ENCODE data around the gene MCAM. TPM values are rescaled to one million over a fixed set of nuclear protein-coding genes. Genes with fewer than 3 reads are reported as not detected.

Gene MCAM
- total RNA-seq, 1 experiment from 2014 or later: 180 TPM

DNA sequence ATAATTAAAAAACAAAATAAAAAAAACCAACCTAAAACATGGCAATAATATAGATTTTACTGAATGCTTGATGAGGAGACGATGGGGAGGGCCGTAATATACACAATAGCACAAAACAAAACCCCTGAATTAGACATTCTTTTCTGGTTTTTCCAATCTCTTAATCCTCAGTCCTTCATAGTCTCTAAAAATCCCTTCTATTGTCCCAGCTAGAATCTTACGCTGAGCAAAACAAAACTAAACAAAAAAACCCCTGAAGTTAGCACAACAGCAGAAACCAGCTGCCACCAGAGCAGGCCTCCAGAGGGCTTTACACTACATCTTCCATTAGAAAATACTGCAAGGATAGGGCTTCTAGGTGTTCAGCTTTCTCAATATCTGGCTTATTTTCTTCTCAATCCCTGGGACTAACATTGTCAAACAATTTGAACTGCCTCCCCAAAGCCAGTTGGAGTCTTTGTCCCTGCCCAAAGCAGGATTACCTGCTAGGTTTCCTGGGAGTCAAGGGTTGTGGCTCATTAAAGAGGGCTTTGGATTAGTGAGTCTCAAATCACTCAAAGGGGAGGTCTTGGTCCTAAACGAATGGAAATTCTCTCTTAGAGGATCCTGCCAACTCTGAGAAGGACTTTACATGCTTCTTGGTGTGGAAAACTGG is 15.3 kb upstream of the MCAM start:
- no peak for DNase-seq (ENCODE audit: low read depth)

DNA sequence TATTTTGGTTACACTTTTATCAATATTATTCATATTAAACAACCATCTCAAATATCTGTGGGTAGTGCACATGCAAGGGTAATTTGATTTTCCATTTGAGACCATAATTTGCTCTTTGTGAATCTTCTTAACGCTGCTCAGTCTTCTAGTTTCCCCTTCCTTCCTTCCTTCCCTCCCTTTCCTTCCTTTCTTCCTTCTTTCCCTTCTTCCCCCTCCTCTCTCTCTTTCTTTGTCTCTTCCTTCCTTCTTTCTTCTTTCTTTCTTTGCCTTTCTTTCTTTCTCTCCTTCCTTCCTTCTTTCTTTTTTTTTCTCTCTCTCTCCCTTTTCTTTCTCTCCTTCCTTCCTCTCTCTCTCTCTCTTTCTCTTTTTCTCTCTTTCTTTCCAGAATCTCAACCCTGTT is 13.3 kb upstream of the MCAM start:
- DNase-seq (ENCODE audit: low read depth): no peak

DNA sequence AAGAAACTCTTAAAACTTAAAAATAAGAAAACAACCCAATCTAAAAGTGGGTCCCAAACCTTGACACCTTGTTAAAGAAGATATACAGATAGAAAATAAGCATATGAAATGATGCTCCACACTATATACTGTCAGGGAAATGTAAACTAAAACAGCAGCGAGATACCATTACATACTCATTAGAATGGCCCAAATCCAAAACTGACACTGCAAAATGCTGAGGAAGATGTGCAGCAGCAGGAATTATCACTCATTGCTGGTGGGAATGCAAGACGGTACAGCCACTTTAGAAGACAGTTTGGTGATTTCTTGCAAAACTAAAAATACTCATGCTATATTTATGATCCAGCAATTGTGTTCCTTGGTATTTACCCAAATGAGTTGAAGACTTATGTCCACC is 12.4 kb upstream of the MCAM start:
- no peak for DNase-seq (ENCODE audit: low read depth)

DNA sequence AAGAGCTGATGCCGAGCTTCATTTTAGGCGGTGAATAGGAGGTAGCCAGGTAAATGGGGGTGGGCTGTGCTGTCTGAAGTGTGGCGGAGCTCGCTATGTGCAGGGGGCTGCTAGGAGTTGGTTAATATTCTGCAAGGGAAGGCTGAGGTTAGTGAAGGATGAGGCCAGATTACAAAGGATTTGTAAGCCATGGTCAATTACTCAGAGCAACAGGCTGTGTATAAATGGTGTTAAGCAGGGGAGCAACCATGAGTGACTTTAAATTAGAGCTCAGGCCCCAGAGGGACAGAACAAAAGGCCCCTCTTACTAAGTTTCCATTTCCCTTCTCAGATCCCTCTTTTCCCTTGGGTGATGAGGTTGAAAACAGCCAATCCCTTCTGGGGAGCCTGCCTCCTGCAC is 7.3 kb upstream of the MCAM start:
- DNase-seq (ENCODE audit: low read depth): no peak

DNA sequence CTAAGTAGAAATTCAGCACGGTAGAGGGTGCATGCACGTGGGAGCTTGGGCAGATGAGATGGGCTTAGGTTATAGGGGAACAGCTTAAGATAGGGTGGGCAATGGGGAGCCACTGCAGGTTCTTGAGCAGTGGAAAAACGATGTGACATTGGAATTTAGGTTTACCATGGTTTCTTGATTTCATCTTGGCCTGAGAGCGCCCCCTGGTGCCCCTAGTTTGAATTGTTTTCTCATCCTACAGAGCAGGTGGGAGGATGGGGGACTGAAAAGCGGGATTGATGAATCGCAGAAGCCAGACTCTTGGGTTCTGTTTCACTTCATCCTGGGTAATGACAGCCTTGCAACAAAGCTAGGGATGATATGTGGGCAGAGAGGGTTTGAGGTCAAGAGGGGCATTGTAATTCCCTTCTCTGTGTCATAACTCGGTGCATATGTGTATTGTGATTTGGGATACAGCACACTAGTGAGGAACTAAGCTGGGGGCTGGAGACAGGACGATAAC is 6.7 kb upstream of the MCAM start:
- DNase-seq (ENCODE audit: low read depth): peak; percentile 55

DNA sequence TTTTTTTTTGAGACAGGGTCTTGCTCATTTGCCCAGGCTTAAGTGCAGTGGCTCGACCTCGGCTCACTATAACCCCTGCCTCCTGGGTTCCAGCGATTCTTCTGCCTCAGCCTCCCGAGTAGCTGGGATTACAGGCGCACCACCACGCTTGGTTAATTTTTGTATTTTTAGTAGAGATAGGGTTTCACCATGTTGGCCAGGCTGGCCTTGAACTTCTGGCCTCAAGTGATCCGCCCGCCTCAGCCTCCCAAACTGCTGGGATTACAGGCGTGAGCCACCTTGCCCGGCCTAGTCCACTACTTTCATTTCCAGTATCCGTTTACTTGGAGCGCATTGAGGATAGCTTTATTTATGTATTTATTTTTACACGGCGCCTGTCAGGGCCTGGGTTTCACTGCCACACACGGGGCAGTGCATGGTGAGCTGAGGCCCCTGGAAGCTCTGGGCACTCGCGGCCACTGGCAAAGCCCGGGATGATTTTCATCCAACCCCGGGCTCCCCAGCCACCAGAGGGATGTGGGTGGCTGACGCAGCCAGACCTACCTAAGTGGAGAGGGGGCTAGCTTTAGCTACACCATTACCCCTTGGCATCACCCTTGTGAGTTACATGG is 6.1 kb upstream of the MCAM start:
- DNase-seq (ENCODE audit: low read depth): no peak

DNA sequence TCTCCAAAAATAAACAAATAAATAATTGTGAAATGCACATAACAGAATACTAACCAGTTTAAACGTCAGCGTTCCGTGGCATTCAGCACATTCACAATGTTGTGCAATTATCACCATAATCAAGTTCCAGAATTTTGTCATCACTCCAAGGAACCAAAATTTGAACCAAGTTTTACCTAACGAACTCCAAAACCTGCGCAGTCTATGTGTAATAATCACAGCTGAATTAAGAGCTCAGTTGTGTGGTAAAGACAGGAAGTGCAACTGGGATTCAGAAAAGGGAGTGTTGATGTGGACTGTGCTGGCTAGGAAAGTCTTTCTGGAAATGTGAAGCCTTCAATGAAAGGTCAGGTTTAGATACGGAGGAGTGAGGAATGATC is 5.4 kb upstream of the MCAM start:
- DNase-seq (ENCODE audit: low read depth): no peak

DNA sequence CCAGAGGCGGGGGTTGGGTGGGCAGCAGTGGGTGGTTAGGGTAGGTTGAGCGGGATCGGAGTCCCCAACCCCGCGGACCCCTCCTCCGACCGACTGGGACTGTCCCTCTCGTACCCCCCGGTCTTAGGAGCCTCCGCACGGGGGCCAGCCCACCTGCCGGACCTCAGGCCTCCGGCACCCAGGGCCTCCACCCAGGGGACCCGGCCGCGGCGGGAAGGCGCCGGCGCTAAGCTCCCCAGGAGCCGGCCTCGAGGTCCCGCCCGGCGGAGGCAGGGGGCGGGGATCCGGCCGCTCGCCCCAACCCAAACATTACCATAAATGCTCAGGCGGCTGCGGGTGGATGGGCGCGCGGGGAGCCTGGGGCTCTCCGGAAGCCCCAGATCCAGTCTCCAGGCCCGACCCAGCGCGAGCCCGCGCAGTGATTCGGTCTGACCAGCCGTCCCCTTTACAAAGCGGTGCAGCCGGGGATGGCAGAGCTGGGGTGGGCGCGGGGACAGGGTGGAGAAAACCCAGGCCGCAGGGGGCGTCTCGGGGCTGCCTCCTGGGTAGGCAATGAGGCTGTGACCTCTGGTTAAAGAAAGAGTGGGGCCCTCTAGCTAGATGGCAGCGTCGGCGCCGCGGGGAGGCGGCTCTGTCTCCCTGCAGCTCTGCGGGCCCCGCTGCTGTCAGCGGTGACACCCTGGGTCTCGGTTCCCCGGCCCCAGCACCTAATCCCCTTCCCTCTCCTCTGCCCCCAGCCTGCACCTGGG is 4.0 kb upstream of the MCAM start:
- DNase-seq (ENCODE audit: low read depth): peak; percentile 72

DNA sequence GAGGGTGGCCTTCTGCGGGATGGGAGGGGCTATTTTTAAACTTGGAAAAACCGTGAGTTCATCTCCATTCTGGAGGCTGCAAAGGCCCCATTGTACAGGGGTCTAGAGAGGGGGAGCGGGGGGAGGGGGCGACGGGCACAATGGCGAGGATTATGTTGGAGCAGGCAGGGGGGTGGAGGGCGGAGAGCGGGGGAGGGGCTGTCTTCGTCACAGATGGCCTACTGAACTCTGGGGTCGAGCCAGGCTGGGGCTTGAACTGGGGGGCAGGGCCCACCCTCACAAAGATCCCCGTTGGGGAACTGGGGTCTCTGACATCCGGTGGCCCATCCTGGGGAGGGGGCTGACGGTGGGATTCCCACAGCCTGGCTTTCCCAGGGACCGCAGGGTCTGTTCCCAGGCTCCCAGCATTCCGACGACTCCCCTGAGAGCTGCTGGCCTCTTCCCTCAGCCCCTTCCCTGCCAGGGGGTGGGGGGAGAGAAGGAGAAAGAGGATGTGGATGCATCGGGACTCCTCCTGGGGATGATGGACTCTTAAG is 3.4 kb upstream of the MCAM start:
- DNase-seq (ENCODE audit: low read depth): no peak

DNA sequence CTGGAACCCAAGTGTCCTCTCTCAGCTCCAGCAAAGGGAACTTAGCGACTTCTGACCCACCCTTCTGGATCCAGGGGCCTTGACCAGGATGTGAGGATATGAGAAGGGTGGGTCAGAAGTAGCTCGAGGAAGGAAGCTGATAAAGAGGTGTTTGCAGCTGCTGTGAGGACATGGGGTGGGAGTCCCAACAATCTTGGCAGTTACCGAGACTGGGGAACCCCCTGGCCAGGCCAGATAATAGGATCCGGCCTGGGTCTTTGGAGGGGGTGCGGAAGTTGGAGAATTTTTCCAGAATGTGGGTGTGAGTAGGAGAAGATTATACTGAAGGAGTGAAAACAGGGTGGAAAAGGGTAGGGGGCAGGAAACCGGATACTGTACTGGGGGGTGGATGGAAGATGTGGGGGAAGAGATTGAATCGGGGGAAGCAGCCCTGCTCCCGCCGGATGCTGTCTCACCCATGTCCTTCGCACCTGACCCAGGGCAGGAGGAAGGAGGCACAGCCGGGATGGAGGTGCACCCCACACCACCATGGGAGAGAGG is 2.8 kb upstream of the MCAM start:
- DNase-seq (ENCODE audit: low read depth): no peak

DNA sequence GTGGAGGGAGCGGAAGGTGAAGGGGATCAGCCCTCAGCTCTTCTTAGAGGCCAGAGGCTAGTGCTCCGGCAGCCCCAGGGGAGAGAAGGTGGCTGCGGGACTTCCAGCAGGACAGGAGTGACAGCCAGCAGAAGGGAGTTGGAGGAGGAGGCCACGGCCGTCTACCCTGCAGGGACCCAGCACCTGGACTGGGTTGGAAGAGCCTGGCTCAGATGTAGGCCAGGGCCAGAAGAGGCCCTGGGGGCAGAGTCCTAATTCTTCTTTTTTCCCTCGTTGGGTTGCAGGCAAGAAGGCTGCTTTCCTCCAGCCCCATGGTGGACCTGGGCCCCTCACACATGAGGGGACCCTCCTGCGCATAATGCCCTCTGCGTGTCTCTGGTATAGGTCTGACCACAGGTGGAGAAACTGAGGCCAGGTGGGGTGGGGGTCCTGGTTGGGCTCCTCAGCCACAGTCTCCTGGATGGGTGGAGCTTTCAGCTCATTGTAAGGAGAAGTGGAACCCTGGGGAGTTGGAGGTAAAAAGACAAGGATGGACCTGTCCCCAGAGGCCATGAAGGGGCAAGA is 2.3 kb upstream of the MCAM start:
- no peak for DNase-seq (ENCODE audit: low read depth)

DNA sequence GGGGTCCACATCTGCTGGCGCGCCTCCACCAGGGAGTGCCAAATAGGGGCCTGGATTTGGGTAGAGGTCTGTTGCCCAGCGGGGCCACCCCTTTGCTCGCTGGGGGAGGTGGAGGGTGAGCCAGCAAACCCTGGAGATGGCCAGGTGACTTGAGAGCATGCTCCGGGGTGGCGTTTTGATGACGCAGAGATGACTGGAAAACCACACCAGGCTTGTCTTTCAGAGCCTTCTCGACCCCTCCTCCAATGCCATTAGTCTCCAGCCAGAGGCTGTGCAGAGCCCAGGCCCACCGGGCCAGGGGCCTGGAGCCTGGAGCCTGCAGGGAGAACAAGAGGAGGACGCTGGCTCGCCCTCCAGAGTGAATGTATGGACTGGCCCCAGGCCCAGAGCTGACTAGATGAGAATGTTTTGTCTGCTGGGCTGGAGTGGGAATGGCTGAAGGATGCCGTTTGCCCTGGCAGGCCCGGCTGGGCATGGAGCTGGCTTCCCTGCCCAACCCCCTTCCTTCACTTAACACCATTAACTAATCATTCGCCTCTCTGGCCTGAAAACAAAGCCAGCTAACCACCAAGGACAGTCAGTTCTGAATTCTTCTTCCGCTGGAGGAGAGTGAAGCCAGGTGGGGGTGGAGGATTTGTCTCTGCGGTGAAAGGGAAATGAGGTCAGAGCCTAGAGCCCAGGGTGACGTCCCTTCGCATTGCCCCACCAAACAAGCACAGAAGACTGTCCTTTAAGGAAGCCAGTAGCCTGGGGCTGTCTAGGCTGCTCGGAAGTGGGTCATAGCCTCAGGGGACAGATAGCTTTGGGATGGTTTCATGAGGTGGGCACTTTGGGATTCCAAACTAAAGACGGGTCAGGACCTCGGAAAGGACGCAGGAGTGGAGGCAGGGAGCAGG is 1.6 kb upstream of the MCAM start:
- peak; percentile 80 for DNase-seq (ENCODE audit: low read depth)

DNA sequence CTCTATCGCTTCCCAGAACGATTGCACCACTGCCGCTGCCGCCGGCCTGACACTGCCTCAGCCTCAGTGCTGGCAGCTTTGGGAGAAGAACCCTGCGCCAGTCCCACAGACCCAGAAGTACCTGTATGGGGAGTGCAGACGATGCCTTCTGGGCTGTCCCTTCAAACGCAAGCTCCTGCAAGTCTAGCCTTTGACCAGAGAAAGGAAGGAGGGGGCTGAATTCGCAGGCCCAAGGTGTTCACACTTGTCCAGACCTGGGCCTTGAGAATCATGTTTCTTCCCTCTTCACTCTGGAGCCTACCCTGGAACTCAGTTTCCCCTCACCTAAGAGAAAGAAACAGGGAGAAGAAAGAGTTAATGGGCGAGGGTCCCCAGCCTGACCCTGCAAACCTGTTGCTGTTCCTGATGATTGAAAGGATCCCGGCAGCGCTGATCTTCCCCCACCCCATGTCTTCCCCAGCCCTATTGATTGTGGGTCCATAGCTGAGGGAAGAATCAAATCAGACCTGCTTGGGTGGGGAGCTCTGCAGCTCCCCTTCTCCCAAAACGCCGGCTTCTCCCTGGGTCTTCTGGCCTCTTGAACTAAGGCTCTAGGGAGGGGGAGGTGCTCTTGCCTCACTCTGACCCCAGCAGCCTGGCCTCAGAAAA is 786 bp upstream of the MCAM start:
- DNase-seq (ENCODE audit: low read depth): no peak

DNA sequence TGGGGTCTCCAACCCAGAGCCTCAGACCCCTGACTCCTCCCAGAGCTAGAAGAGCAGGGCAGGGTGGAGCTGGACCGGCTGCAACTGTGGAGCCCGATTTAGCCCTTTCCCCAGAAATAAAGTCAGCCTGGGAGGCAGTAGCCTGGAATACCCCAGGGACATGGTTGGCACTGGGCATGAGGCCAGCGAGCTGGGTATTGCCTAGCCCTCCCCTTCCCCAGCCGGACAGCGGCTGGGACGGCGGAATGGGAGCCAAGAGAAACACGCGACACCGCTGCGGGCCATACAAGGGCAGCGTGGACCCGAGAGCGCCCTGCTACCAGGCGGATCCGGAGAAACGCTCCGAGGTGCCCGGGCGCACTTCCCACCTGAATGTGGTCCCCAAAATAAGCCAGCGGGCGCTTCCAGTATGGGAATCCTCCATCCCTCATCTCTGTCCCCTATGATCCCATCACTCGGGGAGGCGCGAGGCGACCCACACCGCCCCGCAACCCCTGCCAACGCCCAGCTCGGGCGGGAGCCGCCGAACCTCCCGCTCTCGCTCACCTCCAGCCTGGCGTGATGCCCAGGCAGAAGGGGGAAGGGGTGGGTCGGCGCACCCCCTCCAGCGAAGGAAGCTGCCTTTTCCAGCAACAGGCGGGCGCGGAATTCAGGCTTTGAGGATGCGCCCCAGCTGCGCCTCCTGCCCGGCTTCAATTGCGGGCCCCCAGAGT is 758 bp downstream of the MCAM start:
- DNase-seq (ENCODE audit: low read depth): peak; percentile 54

DNA sequence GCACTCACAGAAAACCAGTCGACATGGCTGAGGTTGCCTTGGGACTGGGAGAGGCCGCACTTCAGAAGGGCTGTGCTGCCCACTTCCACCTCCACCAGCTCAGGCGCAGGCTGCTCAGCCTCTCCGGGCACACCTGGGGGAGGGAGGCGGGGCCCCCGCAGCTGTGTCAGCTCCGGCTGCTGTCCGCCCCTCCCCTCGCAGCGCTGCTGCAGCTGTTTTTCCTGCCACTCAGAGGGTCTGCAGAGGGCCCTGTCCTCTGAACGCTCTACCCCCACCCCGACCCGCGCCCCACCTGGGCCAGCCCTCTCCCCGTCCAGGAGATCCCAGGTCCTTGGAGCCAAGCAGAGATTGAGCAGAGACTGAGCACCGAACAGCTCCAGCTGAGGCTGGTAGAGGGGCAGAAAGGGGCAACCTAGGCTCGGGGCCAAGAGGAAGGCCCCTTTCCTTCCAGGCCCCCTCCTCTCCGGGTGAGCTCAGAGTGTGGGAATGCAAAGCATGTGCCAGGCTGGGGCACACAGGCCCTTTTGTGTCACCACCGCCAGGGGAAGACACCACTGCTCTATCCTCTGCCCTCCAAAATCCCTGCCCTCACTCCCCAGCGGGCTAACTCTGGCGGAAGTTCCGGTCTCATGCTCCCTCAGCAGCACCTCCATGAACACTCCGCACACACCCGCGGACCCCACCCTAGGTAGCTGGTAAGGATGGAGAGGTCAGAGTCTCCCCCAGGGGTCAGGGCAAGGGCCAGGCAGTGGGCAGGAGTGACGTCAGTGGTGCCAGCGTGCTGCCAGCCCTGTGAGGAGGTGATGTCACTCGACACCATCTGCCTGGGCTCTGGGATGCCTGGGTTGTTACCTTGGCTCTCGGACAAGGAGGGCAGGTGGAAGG is 1.6 kb downstream of the MCAM start:
- DNase-seq (ENCODE audit: low read depth): peak; percentile 39

DNA sequence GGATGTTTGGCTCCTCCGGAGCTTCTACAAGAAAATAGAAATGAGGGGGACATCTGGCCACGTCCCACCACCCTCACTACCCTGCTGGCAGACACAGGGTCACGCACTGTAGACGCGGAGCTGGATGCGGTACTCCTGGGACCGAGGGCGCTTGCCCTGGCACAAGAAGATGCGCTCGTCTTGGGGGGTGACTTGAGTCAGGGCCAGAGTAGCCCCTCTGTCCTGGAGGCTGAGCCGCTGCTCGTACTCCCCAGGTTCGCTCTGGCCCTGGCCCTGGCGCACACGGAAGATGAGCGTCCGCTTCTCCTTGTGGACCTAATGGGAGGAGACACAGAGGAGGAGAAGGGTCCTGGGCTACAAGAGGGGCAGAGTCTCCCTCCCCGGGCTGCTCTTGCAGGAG is 2.2 kb downstream of the MCAM start:
- no peak for DNase-seq (ENCODE audit: low read depth)

DNA sequence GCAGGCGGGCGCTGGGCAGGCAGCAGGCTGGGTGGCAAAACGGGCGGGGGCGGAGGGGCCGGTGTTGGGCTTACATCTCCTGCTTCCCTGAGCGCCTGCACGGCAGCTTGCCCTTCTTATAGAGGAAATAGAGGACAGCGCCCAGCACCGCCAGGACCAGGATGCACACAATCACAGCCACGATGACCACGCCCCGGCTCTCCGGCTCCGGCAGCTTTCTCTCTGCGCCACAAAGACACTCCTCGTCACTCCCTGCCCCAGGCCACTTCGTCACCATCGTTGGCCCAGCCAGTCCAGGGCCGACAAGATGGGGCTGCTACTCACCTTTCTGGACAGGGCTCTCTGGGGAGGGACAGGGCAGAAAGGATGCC is 6.3 kb downstream of the MCAM start:
- no peak for DNase-seq (ENCODE audit: low read depth)

DNA sequence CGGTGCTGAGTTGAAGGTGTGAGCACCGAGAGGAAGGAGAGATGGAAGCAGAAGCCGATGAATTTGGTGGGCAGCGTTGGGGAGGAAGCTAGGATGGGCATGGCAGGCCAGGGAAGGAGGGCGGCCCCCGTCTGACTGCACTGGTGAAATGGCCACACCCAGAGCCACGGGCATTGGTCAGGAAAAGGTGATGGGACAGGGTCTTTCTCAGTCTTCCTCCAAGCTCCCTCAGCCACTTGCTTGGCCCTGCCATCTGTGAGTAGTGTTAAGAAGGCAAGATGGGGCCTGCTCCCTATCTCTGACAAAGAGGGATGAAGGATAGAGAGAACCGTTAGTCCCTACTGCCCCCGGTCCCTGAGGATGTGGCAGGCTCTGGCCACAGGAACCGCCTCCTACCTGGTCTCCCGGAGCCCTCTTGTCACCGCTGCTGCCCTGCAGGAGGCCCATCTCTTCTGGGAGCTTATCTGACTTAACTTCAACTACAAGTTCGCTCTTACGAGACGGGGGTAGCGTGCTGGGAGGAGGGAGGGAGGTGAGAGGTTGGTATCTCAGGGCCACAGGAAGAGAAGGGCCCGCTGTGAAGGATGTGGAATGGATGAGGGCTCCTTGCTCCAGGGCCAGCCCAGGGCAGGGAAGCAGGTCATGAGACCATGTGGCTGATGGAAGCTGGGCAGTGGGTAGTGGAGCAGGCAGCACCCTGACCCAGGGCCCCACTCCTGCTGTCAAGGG is 6.8 kb downstream of the MCAM start:
- no peak for DNase-seq (ENCODE audit: low read depth)
